GM23248 (cell line): ENCODE measurements around the gene DGKI.

ENCODE experiments used
- EZH2 ChIP-seq: fragments of 200-600 bp; sonication (generic); IDR thresholded peaks from 2 replicates; pipeline ENCODE4 v1.6.1; 2018; ENCODE audit warnings: antibody characterized with exemption, mild to moderate bottlenecking; ENCODE audit not compliant: insufficient read depth, poor library complexity, severe bottlenecking
- EZH2phosphoT487 ChIP-seq: fragments of 200-600 bp; sonication (generic); IDR thresholded peaks from 2 replicates; pipeline ENCODE4 v1.6.1; 2018; ENCODE audit warnings: antibody characterized with exemption, moderate library complexity, mild to moderate bottlenecking, low read depth; ENCODE audit not compliant: insufficient read depth

DNA sequence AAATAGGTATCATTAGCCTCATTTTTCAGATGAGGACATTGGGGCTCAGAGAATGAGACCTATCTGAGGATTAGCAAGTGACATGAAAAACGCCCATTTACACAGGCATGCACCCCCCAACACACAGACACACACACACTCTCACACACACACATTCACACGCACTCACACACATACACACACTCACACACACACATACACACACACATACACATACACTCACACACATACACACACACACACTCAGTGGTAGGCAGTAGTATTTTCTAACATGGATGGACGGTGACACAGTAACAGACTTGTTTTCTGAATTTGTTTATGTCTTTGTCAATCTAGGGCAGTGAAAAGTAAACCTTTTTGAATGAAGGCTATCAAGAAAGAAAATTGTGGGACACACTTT is 21.3 kb downstream of the DGKI start:
- TF ChIP-seq EZH2 (no peak), EZH2phosphoT487 (no peak)
